ENCODE measurements around the gene RAMP2.

DNA sequence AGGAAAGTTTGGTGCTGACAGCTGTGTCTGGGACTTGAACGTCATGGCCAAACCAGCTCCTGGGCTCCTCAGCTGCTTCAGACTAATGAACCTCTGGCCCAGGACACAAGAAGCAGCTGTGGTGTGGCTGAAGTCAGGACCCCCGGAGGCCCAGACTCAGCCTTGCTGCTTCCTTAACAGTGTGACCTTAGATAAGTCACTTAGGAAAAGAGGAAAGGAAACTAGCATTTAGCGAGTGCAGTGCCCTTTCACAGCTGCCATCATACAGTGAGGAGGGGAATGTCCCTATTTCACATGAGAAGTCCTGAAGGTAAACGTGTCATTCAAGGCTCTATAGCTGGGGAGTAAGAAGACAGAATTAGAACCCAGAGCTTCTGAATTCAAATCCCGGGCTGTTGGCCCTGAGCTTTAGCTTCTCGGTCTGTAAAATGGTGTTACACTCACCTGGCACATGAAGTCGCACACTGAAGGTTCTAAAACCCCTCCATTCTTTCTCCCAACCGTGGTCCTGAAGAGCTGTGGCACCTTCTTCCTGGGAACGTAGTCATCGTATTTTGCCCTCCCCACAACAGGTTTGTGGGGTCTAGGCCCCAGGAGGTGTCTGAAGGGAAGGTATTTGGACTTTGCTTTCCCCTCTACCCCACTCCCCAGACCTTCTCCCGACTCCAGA, 910 bp upstream of the RAMP2 start:
- TF ChIP-seq, protein P1, sequence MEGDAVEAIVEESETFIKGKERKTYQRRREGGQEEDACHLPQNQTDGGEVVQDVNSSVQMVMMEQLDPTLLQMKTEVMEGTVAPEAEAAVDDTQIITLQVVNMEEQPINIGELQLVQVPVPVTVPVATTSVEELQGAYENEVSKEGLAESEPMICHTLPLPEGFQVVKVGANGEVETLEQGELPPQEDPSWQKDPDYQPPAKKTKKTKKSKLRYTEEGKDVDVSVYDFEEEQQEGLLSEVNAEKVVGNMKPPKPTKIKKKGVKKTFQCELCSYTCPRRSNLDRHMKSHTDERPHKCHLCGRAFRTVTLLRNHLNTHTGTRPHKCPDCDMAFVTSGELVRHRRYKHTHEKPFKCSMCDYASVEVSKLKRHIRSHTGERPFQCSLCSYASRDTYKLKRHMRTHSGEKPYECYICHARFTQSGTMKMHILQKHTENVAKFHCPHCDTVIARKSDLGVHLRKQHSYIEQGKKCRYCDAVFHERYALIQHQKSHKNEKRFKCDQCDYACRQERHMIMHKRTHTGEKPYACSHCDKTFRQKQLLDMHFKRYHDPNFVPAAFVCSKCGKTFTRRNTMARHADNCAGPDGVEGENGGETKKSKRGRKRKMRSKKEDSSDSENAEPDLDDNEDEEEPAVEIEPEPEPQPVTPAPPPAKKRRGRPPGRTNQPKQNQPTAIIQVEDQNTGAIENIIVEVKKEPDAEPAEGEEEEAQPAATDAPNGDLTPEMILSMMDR (conservative IDR thresholded peaks at IDR 0.05; ENCODE audit: low read depth, low read length) = no peak
- TF ChIP-seq EZH2 (IDR thresholded peaks at IDR 0.05; ENCODE audit: borderline replicate concordance, low read depth, low read length, poor library complexity, severe bottlenecking) = no peak

Data from A673 (cell line).